HEK293 (cell line): ENCODE data around the gene DAW1.

ENCODE experiments used
- CTCF ChIA-PET: fragments of 350-600 bp; formaldehyde crosslinking; extraction: SDS; loops from one replicate; lab custom pipeline; 2021; ENCODE audit warnings: antibody characterized with exemption; lab: Yijun Ruan, JAX
- POLR2A ChIA-PET: fragments of 300-600 bp; formaldehyde crosslinking; extraction: SDS; loops from one replicate; lab custom pipeline; 2020; ENCODE audit warnings: antibody characterized with exemption, inconsistent platforms; lab: Yijun Ruan, JAX
- H3K27ac ChIP-seq: fragments of 200-500 bp; sonication (Bioruptor generic); 2 replicates; pipeline ENCODE4 v1.5.1; 2014; ENCODE audit warnings: low read depth, low read length, control low read depth, inconsistent platforms; ENCODE audit errors: extremely low read depth
- H3K36me3 ChIP-seq, 2 experiments: fragments of 200-500 bp in 1 of 2; sonication (Bioruptor generic) in 1 of 2; 1 replicate in 1 of 2; 2 replicates in 1 of 2; pipeline ENCODE4 v1.5.1; 2014 to 2017; ENCODE audit warnings: inconsistent platforms in 2 of 2, low read length in 2 of 2; ENCODE audit not compliant: control insufficient read depth in 2 of 2, insufficient read depth in 1 of 2
- H3K4me1 ChIP-seq: fragments of 200-500 bp; sonication (Bioruptor generic); 2 replicates; pipeline ENCODE4 v1.5.1; 2014; ENCODE audit warnings: mild to moderate bottlenecking, low read length, inconsistent platforms; ENCODE audit not compliant: control insufficient read depth, insufficient read depth
- H3K4me3 ChIP-seq: 2 replicates; pipeline ENCODE4 v1.5.1; 2011; ENCODE audit warnings: low read depth, mild to moderate bottlenecking, control low read depth, low read length, moderate library complexity
- H3K9me3 ChIP-seq: fragments of 200-500 bp; sonication (Bioruptor generic); 2 replicates; pipeline ENCODE4 v1.5.1; 2014; ENCODE audit warnings: low read depth, low read length, inconsistent platforms; ENCODE audit not compliant: control insufficient read depth, insufficient read depth
- FEZF1 ChIP-seq: fragments of 450-650 bp; formaldehyde crosslinking; IDR thresholded peaks from 2 replicates; pipeline ENCODE4 v1.5.1; 2016; ENCODE audit warnings: missing biosample characterization, missing genetic modification characterization
- KLF7 ChIP-seq: fragments of 450-650 bp; formaldehyde crosslinking; IDR thresholded peaks from 2 replicates; pipeline ENCODE4 v1.5.1; 2016; ENCODE audit warnings: missing biosample characterization, missing genetic modification characterization, borderline replicate concordance
- MYNN ChIP-seq: fragments of 450-650 bp; formaldehyde crosslinking; IDR thresholded peaks from 2 replicates; pipeline ENCODE4 v1.5.1; 2016; ENCODE audit warnings: missing biosample characterization, missing genetic modification characterization, borderline replicate concordance
- OSR2 ChIP-seq: fragments of 450-650 bp; formaldehyde crosslinking; IDR thresholded peaks from 2 replicates; pipeline ENCODE4 v1.5.1; 2016; ENCODE audit warnings: missing biosample characterization, missing genetic modification characterization
- OVOL3 ChIP-seq: fragments of 450-650 bp; formaldehyde crosslinking; IDR thresholded peaks from 2 replicates; pipeline ENCODE4 v1.5.1; 2016; ENCODE audit warnings: missing biosample characterization, missing genetic modification characterization
- TCF7L2 ChIP-seq: IDR thresholded peaks from 2 replicates; pipeline ENCODE4 v1.6.1; 2011; ENCODE audit warnings: low read depth, mild to moderate bottlenecking, inconsistent platforms, low read length, moderate library complexity, borderline replicate concordance
- ZBTB8A ChIP-seq: fragments of 450-650 bp; formaldehyde crosslinking; IDR thresholded peaks from 2 replicates; pipeline ENCODE4 v1.5.1; 2016; ENCODE audit warnings: missing biosample characterization, missing genetic modification characterization
- ZNF155 ChIP-seq: fragments of 450-650 bp; formaldehyde crosslinking; IDR thresholded peaks from 2 replicates; pipeline ENCODE4 v1.5.1; 2016; ENCODE audit warnings: missing biosample characterization, missing genetic modification characterization
- ZNF157 ChIP-seq: fragments of 450-650 bp; formaldehyde crosslinking; IDR thresholded peaks from 2 replicates; pipeline ENCODE4 v1.5.1; 2016; ENCODE audit warnings: missing biosample characterization, missing genetic modification characterization
- ZNF169 ChIP-seq: fragments of 450-650 bp; formaldehyde crosslinking; IDR thresholded peaks from 2 replicates; pipeline ENCODE4 v1.5.1; 2016; ENCODE audit warnings: missing biosample characterization, missing genetic modification characterization
- ZNF239 ChIP-seq: fragments of 450-650 bp; formaldehyde crosslinking; IDR thresholded peaks from 2 replicates; pipeline ENCODE4 v1.5.1; 2016; ENCODE audit warnings: missing biosample characterization, missing genetic modification characterization
- ZNF266 ChIP-seq: fragments of 450-650 bp; formaldehyde crosslinking; IDR thresholded peaks from 2 replicates; pipeline ENCODE4 v1.5.1; 2016; ENCODE audit warnings: missing biosample characterization, missing genetic modification characterization, low read depth
- ZNF335 ChIP-seq: fragments of 450-650 bp; formaldehyde crosslinking; conservative IDR thresholded peaks from 2 replicates; pipeline ENCODE4 v1.5.1; 2016; ENCODE audit warnings: missing biosample characterization, missing genetic modification characterization
- ZNF544 ChIP-seq: fragments of 450-650 bp; formaldehyde crosslinking; IDR thresholded peaks from 2 replicates; pipeline ENCODE4 v1.5.0; 2017; ENCODE audit warnings: missing biosample characterization, missing genetic modification characterization
- ZNF548 ChIP-seq: fragments of 450-650 bp; formaldehyde crosslinking; IDR thresholded peaks from 2 replicates; pipeline ENCODE4 v1.5.1; 2016; ENCODE audit warnings: missing biosample characterization, missing genetic modification characterization
- ZNF629 ChIP-seq: fragments of 450-650 bp; formaldehyde crosslinking; IDR thresholded peaks from 2 replicates; pipeline ENCODE4 v1.5.1; 2017; ENCODE audit warnings: missing biosample characterization, missing genetic modification characterization
- ZNF701 ChIP-seq: fragments of 450-650 bp; formaldehyde crosslinking; IDR thresholded peaks from 2 replicates; pipeline ENCODE4 v1.5.1; 2016; ENCODE audit warnings: missing biosample characterization, missing genetic modification characterization
- ZNF707 ChIP-seq: fragments of 450-650 bp; formaldehyde crosslinking; IDR thresholded peaks from 2 replicates; pipeline ENCODE4 v1.5.1; 2016; ENCODE audit warnings: missing biosample characterization, missing genetic modification characterization
- ZNF768 ChIP-seq: fragments of 450-650 bp; formaldehyde crosslinking; IDR thresholded peaks from 2 replicates; pipeline ENCODE4 v1.5.1; 2018; ENCODE audit warnings: missing biosample characterization, mild to moderate bottlenecking, missing genetic modification characterization
- ZNF830 ChIP-seq: fragments of 450-650 bp; IDR thresholded peaks from 2 replicates; pipeline ENCODE4 v1.5.0; 2018; ENCODE audit warnings: missing biosample characterization, missing genetic modification characterization, low read depth, mild to moderate bottlenecking, moderate library complexity
- ZSCAN30 ChIP-seq: fragments of 450-650 bp; IDR thresholded peaks from 2 replicates; pipeline ENCODE4 v1.5.1; 2018; ENCODE audit warnings: missing biosample characterization, mild to moderate bottlenecking, missing genetic modification characterization, moderate library complexity
- TF ChIP-seq, protein P1 (sequence below): fragments of 450-650 bp; IDR thresholded peaks from 2 replicates; pipeline ENCODE4 v1.5.1; 2018; ENCODE audit warnings: missing biosample characterization, missing genetic modification characterization
- TF ChIP-seq, protein P2 (sequence below): fragments of 450-650 bp; formaldehyde crosslinking; IDR thresholded peaks from 2 replicates; pipeline ENCODE4 v1.5.1; 2016; ENCODE audit warnings: missing biosample characterization, missing genetic modification characterization, low read depth
- TF ChIP-seq, protein P3 (sequence below): fragments of 450-650 bp; formaldehyde crosslinking; IDR thresholded peaks from 2 replicates; pipeline ENCODE4 v1.5.1; 2017; ENCODE audit warnings: missing biosample characterization, mild to moderate bottlenecking, missing genetic modification characterization, moderate library complexity

The DAW1 gene

DNA sequence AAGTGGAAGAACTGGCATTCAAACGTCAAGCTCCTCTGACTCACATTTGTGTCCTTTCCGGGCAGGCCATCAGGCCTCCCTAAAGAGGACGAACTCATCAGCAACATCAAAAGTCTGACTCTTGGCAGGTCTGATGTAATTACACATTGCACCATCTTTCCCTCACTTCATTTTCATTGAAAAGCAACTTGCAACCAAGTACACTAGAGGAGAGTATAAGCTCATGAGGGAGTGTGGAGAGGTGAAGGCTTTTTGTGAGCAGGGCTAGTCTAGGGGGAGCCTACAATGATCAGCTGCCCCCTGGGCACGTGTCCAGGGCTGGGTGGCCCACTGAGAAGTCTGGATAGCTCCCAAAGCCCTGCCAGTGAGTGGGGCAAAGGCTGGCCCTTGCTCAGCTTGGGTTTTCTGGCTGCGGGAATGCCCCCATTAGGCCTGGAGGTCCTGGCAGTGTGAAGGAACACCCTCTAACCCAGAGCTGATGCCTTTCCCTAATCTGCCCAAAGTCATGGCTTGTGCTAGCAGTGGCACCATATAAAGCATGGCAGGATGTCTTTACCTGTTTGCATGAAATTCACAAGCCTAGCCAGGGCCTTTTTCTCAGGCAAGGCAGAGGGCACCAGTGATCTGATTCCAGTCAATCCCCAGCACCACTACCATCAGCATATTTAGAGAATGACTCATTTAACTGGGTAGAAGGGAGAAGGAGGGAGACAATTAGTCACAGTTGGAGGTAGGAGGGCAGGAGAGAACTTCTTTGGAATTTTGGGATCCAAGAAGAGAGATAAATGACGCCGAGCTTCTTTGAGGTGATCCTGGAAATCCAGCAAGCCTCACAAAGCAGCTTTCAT lies 8.5 kb upstream of the DAW1 start:
- H3K27ac ChIP-seq = no peak overlapping the region
- H3K9me3 ChIP-seq = no peaks in the 10 kb centered on the region
- no peaks in the 10 kb centered on the region for H3K4me1 ChIP-seq
- ChIA-PET CTCF (interaction anchor here (0.5 to 4.2 kb wide), 39 partner anchors 9 to 1141 kb away, joined by 3 to 49 read pairs (median 3); partner anchors contain the start of gene DAW1), POLR2A (no interaction called here)
- H3K4me3 ChIP-seq = no peak overlapping the region
- TF ChIP-seq ZNF544 (tag by site-specific recombination) (no peak), ZNF548 (no peak), ZNF830 (no peak), ZNF155 (tag by site-specific recombination) (no peak), TCF7L2 (no peak), ZNF629 (tag by site-specific recombination) (0 out of 2 replicates have a peak, but pooled peaks have one; percentile 8), ZBTB8A (no peak), ZNF335 (tag by site-specific recombination) (peak; percentile 99)
- no peaks in the 10 kb centered on the region for H3K36me3 ChIP-seq

DNA sequence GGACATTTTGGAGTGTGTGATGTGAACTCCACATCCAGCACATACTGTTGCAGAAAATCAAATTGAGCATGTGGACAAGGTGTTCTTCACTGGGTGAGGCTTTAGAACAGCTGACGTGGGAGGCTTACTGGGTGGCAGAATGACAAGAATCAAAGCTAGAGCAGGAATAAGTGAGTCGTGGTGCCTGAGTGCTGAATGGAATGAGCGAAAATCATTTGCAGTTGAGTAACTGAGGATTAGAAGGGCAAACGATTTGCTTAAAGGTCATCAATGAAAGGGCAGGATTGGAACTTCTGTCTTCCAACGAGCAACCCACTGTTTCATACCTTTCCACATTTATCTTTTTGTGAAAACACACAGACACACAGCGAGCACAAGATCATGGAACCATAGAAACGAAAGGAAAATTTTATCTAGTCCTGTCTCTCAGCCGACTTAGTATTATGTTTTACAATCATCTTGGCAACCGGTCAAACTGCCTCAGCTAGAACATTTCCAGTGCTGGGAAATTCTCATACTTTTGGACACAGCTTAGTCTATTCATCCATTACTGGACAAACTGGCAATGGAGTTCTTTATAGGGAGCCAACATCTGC lies 7.2 kb upstream of the DAW1 start:
- Histone ChIP-seq H3K4me1 (no peaks in the 10 kb centered on the region), H3K4me3 (no peak overlapping the region), H3K27ac (no peak overlapping the region), H3K36me3 (no peaks in the 10 kb centered on the region), H3K9me3 (no peaks in the 10 kb centered on the region)
- POLR2A ChIA-PET = no interaction called here
- no peak for TF ChIP-seq OSR2
- TF ChIP-seq MYNN (tag by site-specific recombination) = no peak
- TF ChIP-seq FEZF1 (tag by site-specific recombination) = no peak
- TF ChIP-seq ZNF157 (tag by site-specific recombination) = no peak
- CTCF ChIA-PET = interaction anchor here (1.1 to 4.1 kb wide), 3 partner anchors 15 to 206 kb away, joined by 3 to 22 read pairs (median 7); no protein-coding TSS in a partner anchor

DNA sequence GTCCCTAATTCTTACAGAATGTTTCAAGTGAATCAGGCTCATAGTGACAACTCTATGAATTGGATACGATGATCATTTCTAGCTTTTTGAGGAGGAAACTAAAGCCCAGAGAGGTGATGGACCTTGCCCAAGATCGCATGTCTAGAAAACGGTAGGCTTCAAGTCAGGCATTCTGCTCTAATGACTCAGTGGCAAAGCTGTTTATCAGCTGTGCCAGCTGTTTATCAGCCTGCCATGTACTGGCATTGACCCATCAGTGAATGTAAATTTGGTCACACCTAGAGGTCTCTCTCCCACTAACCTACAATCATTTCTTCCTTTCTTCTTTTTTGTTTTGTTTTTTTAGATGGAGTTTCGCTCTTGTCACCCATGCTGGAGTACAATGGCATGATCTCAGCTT lies 6.1 kb upstream of the DAW1 start:
- TF ChIP-seq, protein P1, sequence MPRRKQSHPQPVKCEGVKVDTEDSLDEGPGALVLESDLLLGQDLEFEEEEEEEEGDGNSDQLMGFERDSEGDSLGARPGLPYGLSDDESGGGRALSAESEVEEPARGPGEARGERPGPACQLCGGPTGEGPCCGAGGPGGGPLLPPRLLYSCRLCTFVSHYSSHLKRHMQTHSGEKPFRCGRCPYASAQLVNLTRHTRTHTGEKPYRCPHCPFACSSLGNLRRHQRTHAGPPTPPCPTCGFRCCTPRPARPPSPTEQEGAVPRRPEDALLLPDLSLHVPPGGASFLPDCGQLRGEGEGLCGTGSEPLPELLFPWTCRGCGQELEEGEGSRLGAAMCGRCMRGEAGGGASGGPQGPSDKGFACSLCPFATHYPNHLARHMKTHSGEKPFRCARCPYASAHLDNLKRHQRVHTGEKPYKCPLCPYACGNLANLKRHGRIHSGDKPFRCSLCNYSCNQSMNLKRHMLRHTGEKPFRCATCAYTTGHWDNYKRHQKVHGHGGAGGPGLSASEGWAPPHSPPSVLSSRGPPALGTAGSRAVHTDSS (tag by site-specific recombination) = no peak
- TF ChIP-seq ZNF239 (tag by site-specific recombination) (no peak), KLF7 (no peak), ZNF707 (tag by site-specific recombination) (no peak), OSR2 (no peak), ZSCAN30 (no peak), OVOL3 (tag by site-specific recombination) (no peak), ZNF701 (tag by site-specific recombination) (no peak), ZNF169 (tag by site-specific recombination) (no peak), ZNF266 (tag by site-specific recombination) (no peak), ZNF768 (tag by site-specific recombination) (no peak)
- TF ChIP-seq, protein P2, sequence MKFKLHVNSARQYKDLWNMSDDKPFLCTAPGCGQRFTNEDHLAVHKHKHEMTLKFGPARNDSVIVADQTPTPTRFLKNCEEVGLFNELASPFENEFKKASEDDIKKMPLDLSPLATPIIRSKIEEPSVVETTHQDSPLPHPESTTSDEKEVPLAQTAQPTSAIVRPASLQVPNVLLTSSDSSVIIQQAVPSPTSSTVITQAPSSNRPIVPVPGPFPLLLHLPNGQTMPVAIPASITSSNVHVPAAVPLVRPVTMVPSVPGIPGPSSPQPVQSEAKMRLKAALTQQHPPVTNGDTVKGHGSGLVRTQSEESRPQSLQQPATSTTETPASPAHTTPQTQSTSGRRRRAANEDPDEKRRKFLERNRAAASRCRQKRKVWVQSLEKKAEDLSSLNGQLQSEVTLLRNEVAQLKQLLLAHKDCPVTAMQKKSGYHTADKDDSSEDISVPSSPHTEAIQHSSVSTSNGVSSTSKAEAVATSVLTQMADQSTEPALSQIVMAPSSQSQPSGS (tag by site-specific recombination) = no peak
- TF ChIP-seq, protein P3, sequence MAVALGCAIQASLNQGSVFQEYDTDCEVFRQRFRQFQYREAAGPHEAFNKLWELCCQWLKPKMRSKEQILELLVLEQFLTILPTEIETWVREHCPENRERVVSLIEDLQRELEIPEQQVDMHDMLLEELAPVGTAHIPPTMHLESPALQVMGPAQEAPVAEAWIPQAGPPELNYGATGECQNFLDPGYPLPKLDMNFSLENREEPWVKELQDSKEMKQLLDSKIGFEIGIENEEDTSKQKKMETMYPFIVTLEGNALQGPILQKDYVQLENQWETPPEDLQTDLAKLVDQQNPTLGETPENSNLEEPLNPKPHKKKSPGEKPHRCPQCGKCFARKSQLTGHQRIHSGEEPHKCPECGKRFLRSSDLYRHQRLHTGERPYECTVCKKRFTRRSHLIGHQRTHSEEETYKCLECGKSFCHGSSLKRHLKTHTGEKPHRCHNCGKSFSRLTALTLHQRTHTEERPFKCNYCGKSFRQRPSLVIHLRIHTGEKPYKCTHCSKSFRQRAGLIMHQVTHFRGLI (tag by site-specific recombination) = no peak
- Histone ChIP-seq H3K4me1 (no peaks in the 10 kb centered on the region), H3K9me3 (no peaks in the 10 kb centered on the region), H3K4me3 (no peak overlapping the region), H3K36me3 (no peaks in the 10 kb centered on the region), H3K27ac (no peak overlapping the region)
- ChIA-PET CTCF (interaction anchor here (0.7 kb wide), 2 partner anchors 1479 to 1868 kb away, joined by 3 to 4 read pairs; no protein-coding TSS in a partner anchor), POLR2A (no interaction called here)
